Skeletal muscle cell (primary cell): Measurements from ENCODE around the gene GRAP2.
"Not testable (repeated sequence)": the region's sequence is repeated elsewhere in the genome, so short reads cannot be mapped to it uniquely, and the experiment has no call there.

ENCODE experiments used
- DNase-seq: peaks from one replicate; pipeline ENCODE4 v3.0.0-alpha.2; 2010; ENCODE audit warnings: low read depth
- H3K4me3 ChIP-seq: 2 replicates; pipeline ENCODE4 v1.5.1; 2011; ENCODE audit warnings: low read depth, mild to moderate bottlenecking, control low read depth, low read length, moderate library complexity

Gene GRAP2

DNA sequence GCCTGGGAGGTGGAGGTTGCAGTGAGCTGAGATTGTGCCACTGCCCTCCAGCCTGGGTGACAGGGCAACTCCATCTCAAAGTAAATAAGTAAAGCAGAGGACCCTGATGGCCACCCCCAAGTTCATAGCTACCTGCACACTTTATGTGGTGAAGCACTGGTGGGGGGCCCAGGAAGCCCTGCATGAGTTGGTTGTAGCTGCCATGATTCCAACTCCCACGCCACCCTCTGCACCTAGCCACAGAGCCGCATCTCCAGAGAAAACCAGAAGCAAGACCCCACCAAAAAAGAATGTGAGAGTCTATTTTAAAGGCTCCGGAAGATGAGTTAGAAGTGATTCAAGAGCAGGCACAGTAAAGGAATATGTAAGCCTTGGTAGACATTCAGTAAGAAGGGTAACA is 38.9 kb downstream of the GRAP2 start:
- no peak overlapping the region for H3K4me3 ChIP-seq
- no peak for DNase-seq

GRCh38 chr22:39940757-39941305 is 39.9 kb downstream of the GRAP2 start:
- no peak for DNase-seq
- H3K4me3 ChIP-seq = no peak overlapping the region

- no peak overlapping the region for H3K4me3 ChIP-seq
- DNase-seq = no peak
Measured at GRCh38 chr22:39941601-39942000, 40.7 kb downstream of the GRAP2 start.

DNA sequence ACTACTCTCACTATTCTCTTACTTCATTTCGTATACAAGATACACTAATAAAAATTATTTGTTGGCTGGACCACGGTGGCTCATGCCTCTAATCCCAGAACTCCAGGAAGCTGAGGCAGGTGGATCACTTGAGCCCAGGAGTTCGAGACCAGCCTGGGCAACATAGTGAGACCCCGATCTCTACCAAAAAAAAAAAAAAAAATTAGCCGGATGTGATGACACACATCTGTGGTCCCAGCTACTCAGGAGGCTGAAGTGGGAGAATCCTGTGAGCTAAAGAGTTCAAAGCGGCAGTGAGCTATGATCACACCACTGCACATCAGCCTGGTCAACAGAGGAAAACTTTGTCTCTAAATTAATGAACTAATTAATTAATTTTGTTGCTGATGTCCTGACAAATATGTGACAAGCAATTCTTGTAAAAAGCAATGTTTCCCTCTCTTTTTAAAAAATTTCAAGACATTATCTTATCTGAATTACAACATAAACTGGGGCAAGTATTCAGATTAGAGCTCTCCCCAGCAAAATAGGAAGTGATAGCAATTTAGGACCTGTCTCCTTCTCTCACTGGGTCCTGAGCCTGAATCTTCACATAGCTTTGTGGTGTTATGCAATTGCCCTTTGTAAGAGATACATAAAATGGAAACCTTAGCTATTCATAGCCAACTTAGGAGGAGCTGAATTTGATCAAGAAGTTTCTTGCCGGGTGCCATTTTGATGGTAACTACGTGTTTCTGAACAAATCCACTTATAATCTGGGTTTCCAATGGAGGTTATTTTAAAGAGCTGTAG is 41.8 kb downstream of the GRAP2 start:
- no peak overlapping the region for H3K4me3 ChIP-seq
- DNase-seq = no peak

DNA sequence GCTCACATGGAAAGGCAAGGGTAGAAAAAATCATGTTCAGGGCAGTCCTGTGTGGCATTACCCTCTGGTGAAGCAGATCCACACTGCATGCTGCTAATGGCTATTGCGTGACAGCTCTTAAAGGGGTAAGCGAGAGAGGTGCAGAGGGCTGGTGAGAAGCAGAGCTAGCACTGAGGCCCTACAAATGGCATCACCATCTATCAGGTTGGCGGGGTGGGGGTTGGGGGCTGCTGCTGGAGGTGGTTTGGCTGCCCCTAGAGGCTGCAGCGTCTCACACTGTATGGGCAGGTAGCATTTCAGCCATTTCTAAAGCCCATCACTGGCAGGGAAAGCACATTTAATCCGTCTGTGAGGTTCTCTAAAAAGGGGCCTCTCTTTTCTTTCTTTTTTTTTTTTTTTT is 42.5 kb downstream of the GRAP2 start:
- DNase-seq = no peak
- no peak overlapping the region for H3K4me3 ChIP-seq

DNA sequence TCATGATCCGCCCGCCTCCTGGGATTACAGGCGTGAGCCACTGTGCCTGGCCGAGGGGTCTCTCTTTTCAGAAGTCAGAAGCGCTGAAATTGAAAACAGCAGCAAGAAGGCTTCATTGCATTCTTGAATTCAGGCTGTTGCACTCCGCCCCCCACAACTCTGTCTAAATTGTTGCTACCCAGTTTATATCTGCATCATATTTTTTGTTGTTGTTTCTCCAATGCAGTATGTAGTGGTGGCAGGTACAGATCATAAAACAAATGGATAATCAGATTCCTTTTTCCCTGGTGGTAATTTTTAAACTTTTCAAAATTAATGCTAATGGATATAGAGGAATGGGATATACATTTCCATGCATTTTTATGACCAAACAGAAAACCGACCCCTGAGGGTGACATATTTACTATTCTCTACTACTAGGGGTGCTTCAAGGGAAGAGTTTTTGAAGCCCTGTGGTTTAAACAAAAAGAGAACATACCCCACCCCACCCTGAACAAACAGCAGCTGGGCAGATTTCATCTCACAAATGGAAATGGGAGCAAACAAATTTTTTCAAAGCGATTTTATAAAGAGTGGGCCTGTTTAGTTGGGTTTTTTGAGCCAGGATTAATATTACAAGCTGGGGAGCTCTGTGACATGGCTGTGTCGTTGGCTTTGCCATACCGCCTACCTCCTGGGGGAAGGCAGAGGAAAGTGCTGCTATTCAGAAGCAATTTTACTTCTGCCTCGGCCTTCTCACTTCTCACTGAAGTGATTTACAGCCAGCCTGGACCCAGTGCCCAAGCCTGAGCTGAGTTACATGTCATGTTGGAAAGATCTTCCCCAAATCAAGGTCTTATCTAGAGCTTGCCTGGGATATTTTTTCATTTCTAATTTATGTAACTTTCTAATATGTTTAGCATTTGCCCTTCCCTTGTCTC is 43.3 kb downstream of the GRAP2 start:
- no peak overlapping the region for H3K4me3 ChIP-seq
- no peak for DNase-seq

DNA sequence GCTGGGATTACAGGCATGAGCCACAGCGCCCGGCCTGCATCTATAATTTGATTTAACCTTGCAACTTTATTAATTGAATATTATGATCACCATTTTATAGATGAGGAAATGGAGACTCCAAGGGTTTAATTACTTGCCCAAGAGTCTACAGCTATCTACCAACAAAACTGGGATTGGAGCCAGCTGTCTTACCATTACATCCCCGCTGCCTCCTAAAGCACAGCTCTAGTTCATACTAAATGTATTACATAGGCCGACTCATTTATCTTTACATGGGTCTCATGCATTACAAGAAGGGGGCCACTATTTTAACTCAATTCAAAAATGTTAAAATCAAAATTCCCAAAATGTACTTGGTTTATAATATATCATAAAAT is 45.2 kb downstream of the GRAP2 start:
- DNase-seq = no peak
- H3K4me3 ChIP-seq = no peak overlapping the region

DNA sequence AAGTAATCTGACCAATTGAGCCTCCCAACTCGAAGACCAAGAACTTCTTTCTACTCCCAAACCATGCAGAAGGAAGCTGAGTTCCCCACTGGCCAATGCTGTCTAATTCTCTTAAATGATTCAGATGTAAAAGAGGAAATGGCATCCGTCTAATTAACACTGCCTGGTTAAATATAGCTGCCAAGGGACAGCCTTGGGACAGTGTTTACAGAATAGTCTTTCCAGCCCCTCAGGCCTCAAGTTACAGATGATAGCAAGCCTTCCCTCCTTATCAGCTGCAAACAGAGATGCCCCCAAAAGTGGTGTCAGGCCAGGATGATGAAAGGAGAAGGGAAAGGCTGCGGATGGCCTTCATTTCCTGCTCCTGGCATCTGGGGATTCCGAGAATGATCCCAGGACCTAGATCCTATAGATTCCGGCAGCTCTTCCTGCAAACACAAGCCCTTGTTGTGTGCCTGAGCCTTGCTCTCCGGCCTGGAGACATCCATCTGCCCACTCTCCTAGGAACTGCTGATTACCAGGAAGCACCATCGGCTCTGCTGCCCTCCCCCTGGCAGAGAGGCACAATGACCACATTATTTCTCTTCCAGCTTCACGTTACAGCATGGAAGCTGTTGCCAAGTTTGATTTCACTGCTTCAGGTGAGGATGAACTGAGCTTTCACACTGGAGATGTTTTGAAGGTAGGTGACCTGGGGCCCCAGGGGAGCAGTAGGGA is 45.8 kb downstream of the GRAP2 start:
- no peak for DNase-seq
- H3K4me3 ChIP-seq = no peak overlapping the region

DNA sequence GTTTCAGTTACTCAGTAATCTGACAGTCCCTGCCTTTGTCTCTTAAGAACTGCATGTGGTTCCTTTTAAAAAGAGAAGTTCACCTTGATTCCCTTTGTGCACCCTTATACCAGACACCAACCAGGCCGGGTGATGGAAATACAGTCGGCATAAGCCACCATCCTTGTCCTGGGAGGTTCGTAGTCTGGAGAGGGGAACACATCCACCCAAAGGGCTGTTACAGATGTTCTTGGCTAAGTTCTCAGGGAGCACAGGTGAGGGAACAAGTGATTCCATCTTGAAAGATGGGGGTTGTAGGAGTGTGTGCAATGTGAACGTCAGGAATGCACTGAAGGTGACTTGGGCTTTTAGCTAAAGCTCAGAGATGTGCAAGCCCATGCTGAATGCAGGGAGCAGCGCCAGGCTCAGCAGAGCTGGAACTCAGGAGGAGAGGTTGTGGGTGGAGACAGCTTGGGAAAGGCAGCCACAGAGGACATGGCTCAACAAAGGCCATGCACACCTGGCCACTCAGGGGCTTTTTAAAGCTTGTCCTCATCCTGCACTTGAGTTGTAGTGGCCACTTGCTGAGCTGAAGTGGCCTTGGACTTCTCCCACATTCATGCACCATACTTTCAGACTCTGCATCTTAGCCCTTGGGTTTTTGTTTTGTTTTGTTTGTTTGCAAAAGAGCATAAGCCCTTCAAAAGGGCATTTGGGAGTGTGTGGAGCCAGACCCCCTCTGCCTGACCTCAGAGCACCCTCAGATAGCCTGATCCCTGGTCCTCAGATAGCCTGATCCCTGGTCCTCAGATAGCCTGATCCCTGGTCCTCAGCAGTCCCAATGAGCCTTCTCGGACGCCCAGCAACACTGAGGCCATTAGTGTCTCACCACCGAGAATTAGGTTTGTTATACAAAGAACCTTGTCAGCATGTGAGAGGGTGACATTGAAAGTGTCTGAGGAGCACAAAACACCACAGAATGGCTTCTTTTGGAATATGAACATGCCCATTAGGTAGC is 46.6 kb downstream of the GRAP2 start:
- no peak for DNase-seq

GRCh38 chr22:39949964-39950737 is 49.3 kb downstream of the GRAP2 start:
- no peak for DNase-seq

More for the DNA sequence above, 46.6 kb downstream of the GRAP2 start:
- H3K4me3 ChIP-seq = no peak overlapping the region

DNA sequence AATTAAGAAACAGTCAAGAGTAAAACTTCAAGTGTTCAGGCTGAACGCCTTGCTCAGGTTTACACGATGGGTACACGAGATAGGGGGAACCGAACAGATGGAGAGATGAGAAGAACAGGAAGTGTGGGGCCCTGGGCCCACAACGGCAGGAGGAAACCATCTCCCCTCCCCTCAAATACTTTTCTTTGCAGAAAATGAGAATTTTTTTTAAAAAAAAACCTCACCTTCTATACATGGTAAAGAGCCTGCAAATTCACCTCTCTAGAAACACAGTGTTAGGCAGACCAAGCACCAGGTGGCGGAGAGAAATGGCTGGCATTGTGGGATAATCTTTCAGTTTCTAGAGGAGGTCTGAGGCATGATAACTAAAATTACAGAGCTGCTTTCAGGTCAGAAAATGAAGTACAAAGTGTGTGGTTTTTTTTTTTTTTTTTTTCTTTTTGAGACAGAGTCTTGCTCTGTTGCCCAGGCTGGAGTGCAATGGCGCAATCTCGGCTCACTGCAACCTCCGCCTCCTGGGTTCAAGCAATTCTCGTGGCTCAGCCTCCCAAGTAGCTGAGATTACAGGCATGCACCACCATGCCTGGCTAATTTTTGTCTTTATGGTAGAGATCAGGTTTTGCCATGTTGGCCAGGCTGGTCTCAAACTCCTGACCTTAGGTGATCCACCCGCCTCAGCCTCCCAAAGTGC is 50.9 kb downstream of the GRAP2 start:
- DNase-seq, H3K4me3 ChIP-seq: not testable (repeated sequence)

More at GRCh38 chr22:39949964-39950737, 49.3 kb downstream of the GRAP2 start:
- H3K4me3 ChIP-seq = no peak overlapping the region

GRCh38 chr22:39952347-39952746 is 51.5 kb downstream of the GRAP2 start:
- H3K4me3 ChIP-seq = no peak overlapping the region
- DNase-seq = no peak

- DNase-seq = no peak
- H3K4me3 ChIP-seq = no peak overlapping the region
Measured at GRCh38 chr22:39953101-39953500, 52.2 kb downstream of the GRAP2 start.

DNA sequence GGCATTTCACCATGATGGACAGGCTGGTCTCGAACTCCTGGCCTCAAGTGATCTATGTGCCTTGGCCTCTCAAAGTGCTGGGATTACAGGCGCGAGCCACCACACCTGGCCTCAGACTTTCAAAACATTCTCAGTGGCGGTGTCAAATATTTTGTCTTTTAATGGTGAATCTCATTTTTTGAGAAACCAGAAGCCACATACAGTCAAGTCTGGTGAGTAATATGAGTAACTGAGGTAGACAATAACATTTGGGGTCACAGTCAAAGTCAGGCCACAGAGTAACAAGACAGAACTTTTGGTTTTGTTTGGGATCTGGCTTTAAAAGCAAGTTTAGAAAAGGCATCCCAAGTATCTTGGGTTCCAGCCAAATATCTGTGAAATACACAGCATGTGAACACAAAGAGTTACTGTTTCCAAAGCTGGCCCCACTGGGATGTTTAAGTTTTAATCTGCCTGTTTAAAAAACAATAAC is 53.7 kb downstream of the GRAP2 start:
- DNase-seq = peak; percentile 92
- H3K4me3 ChIP-seq = no peak overlapping the region

DNA sequence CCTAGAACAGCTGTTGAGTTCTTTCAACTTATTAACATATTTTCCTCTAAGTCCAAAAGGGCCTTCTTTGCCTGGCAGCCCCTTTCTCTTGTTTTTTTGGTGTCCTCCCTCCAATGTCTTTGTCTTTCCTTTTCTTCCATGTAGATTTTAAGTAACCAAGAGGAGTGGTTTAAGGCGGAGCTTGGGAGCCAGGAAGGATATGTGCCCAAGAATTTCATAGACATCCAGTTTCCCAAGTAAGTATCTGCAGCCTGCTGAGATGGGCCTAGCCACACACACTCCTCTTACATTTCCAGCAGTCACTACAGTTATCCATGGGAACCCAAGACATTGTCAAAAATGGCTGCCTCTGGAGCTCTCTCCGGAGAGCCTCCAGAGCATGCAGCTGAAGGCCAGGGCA is 54.8 kb downstream of the GRAP2 start:
- no peak overlapping the region for H3K4me3 ChIP-seq
- no peak for DNase-seq

- no peak for DNase-seq
- H3K4me3 ChIP-seq = no peak overlapping the region
Measured at GRCh38 chr22:39956932-39957664, 56.2 kb downstream of the GRAP2 start.
